Central memory CD8-positive, alpha-beta T cell (primary cell): ENCODE measurements around the gene SH2B3.

Experiments used
- ATAC-seq: fragments of 150-1000 bp; cut with Tn5 transposase; replicated peaks from 2 replicates; pipeline ENCODE4 v1.10.0; 2022; ENCODE audit warnings: mild to moderate bottlenecking, moderate FRiP score, moderate number of reproducible peaks; ENCODE audit not compliant: poor library complexity, severe bottlenecking; ENCODE audit errors: extremely low read depth
- DNase-seq, 2 donors: peaks; one replicate each; pipeline ENCODE4 v3.0.0; 2021; ENCODE audit warnings: low spot score in 2 of 2
- H3K27ac Mint-ChIP-seq: one replicate; pipeline ENCODE4 v1.8.0; 2022; ENCODE audit warnings: low read depth, mild to moderate bottlenecking, moderate library complexity, mixed read lengths
- H3K27me3 Mint-ChIP-seq: one replicate; pipeline ENCODE4 v1.8.0; 2022; ENCODE audit warnings: mixed read lengths
- H3K36me3 Mint-ChIP-seq: one replicate; pipeline ENCODE4 v1.8.0; 2022; ENCODE audit warnings: mild to moderate bottlenecking, moderate library complexity, mixed read lengths; ENCODE audit not compliant: insufficient read depth
- H3K4me1 Mint-ChIP-seq: one replicate; pipeline ENCODE4 v1.8.0; 2022; ENCODE audit warnings: mixed read lengths
- H3K4me3 Mint-ChIP-seq: one replicate; pipeline ENCODE4 v1.8.0; 2022; ENCODE audit warnings: mild to moderate bottlenecking, moderate library complexity, mixed read lengths
- H3K9me3 Mint-ChIP-seq: one replicate; pipeline ENCODE4 v1.8.0; 2022; ENCODE audit warnings: mixed read lengths

Gene SH2B3

DNA sequence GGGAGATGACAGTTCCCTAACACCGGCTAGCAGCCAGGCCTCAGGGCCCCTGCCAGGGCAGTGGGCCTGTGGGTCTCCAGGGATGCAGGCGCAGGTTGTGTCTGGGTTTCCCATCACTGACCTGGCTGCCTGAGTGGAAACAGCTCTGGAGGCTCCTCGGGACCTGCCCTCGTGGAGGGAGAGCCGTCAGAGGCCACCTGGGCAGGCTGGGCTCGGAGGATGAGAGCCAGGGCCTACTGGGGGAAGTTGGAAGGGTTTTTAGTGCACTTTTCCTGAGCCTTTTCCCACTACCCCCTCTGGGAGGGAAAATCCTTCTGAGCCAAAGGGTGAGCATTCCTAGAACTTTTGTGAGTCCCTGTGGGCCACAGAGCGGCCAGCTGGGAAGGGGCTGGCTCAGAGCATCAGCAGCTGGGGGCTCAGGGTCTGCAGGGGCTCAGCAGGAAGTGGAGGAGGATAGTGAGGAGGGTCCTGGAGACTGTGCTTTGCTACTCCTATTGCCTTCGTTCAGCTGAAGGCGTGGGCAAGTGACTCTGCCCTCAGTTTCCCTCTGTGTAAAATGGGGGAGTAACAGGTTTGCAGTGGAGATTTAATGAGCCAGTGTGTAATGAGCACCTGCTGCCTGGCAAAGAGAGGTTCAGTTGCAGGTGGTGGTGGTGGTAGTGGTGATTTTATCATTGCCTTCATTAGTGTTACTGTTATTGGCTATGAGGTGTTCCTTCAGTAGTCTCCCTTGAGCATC is 1.8 kb downstream of the SH2B3 start:
- ATAC-seq = no peak
- no peak for DNase-seq
- H3K27ac Mint-ChIP-seq = peak overlapping the region; percentile 88
- H3K4me1 Mint-ChIP-seq = peaks cover 79% of the 10 kb centered on the region
- H3K4me3 Mint-ChIP-seq = peak overlapping the region; percentile 76
- no peaks in the 10 kb centered on the region for H3K27me3 Mint-ChIP-seq
- H3K36me3 Mint-ChIP-seq = peaks cover 12% of the 10 kb centered on the region
- no peaks in the 10 kb centered on the region for H3K9me3 Mint-ChIP-seq

- H3K4me1 Mint-ChIP-seq = peaks cover 80% of the 10 kb centered on the region
- H3K4me3 Mint-ChIP-seq = peak overlapping the region; percentile 76
- H3K27me3 Mint-ChIP-seq = no peaks in the 10 kb centered on the region
- H3K36me3 Mint-ChIP-seq = peaks cover 15% of the 10 kb centered on the region
- H3K9me3 Mint-ChIP-seq = no peaks in the 10 kb centered on the region
- no peak for DNase-seq
- H3K27ac Mint-ChIP-seq = peak overlapping the region; percentile 88
- ATAC-seq = no peak
Observed at GRCh38 chr12:111408116-111408440, 2.4 kb downstream of the SH2B3 start.

GRCh38 chr12:111408686-111409402 is 3.1 kb downstream of the SH2B3 start:
- no peaks in the 10 kb centered on the region for H3K27me3 Mint-ChIP-seq
- DNase-seq (no peak), ATAC-seq (no peak)
- H3K36me3 Mint-ChIP-seq = peaks cover 15% of the 10 kb centered on the region
- H3K4me1 Mint-ChIP-seq = peaks cover 80% of the 10 kb centered on the region
- peak overlapping the region; percentile 76 for H3K4me3 Mint-ChIP-seq
- H3K9me3 Mint-ChIP-seq = no peaks in the 10 kb centered on the region
- H3K27ac Mint-ChIP-seq = peak overlapping the region; percentile 88

DNA sequence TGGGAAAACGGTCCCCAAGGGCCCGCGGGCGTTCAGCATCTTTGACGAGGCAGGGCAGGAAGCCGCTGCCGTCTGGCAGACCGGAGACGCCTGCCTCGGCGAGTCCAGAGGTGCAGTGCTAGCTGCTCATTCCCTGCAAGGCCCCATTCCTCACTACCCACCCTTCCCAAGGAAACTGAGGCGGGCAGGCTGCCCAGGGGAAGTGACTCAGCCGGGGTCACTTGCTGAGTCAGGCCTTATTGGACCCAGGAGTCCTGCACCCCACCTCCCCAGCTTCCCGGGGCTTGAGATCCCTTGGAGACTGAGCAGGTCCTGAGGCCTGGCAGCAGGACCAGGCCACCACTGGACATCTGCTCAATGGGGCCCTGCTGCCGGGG is 3.7 kb downstream of the SH2B3 start:
- Mint-ChIP-seq H3K36me3 (peaks cover 17% of the 10 kb centered on the region), H3K27me3 (no peaks in the 10 kb centered on the region), H3K9me3 (no peaks in the 10 kb centered on the region), H3K4me3 (peak overlapping the region; percentile 76), H3K4me1 (peaks cover 78% of the 10 kb centered on the region), H3K27ac (no peak overlapping the region)
- DNase-seq = no peak
- ATAC-seq = no peak

GRCh38 chr12:111409780-111410430 is 4.2 kb downstream of the SH2B3 start:
- Mint-ChIP-seq H3K4me1 (peaks cover 78% of the 10 kb centered on the region), H3K27me3 (no peaks in the 10 kb centered on the region), H3K4me3 (peak overlapping the region; percentile 76), H3K27ac (peak overlapping the region; percentile 89), H3K36me3 (peaks cover 21% of the 10 kb centered on the region), H3K9me3 (no peaks in the 10 kb centered on the region)
- ATAC-seq = no peak
- no peak for DNase-seq

DNA sequence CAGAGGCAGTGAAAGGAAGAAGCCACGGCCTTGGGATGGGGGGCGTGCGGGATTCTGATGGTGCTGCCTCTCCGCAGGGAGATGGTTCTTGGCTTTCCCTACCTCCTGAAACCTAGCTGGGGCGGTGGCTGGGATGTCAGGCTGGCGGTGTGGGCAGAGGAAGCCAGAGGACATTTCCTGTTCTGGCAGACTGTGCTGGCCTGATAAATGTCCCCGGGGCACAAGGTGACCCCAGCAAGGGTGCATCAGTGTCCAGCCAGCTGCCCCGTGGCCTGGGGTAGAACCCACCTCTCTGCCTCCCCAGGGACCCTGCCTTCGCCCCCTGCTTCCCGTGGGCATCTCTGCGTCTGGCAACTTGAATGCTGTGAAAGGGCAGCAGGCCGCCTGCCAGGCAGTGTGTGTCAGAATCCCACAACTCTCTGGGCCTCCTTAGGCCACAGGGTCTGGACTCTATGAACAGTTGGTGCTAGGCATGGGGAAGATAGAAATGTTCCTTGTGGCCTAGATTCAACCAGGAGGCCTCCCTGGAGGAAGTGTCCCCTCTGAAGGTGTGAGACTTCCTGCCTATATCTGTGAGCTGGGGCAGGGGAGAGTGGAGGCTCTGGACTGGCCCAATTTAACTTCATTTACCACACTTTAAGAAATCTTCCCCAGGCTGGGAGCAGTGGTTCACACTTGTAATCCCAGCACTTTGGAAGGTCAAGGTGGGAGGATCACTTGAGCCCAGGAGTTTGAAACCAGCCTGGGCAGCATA is 4.9 kb downstream of the SH2B3 start:
- Mint-ChIP-seq H3K27ac (peak overlapping the region; percentile 89), H3K9me3 (no peaks in the 10 kb centered on the region), H3K27me3 (no peaks in the 10 kb centered on the region), H3K36me3 (peaks cover 19% of the 10 kb centered on the region), H3K4me3 (peak overlapping the region; percentile 76), H3K4me1 (peaks cover 82% of the 10 kb centered on the region)
- DNase-seq (no peak), ATAC-seq (no peak)

GRCh38 chr12:111411185-111411764 is 5.6 kb downstream of the SH2B3 start:
- Mint-ChIP-seq H3K9me3 (no peaks in the 10 kb centered on the region), H3K27me3 (no peaks in the 10 kb centered on the region), H3K27ac (peak overlapping the region; percentile 87), H3K4me1 (peaks cover 82% of the 10 kb centered on the region), H3K4me3 (peak overlapping the region; percentile 76), H3K36me3 (peaks cover 21% of the 10 kb centered on the region)
- no peak for DNase-seq
- ATAC-seq = no peak

DNA sequence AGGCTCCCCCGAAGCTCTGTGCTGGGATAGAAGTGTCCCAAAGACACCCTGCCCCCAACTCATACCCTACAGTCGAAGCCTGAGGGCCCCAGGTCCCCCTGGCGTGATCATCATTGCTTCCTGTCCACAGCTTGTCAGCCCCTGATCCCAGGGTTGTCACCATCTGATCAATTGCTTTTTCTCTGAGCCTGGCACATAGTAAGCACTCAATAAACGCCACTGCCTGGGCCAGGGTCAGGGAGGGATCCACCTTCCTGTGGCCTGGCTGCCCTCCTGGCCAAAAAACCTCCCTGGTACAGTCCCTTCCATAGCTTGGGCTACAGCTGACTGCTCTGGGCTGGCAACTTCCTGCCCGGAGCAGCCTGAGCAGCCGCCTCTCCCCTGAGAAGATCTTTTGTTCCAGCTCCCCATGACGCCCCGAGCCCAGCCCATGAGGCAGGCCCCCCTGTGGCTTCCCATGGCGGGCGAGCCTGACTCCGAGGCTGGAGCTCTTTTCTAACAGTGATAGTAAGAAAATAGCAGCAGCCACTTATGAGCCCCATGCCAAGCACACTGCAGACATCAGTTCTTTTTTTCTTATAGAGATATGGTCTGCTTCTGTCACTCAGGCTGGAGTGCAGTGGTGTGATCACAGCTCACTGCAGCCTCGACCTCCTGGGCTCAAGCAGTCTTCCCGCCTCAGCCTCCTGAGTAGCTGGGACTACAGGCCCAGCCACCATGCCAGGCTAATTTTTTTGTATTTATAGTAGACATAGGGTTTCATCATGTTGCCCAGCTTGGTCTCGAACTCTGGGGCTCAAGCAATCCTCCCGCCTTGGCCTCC is 6.5 kb downstream of the SH2B3 start:
- Mint-ChIP-seq H3K4me3 (peak overlapping the region; percentile 50), H3K36me3 (peaks cover 20% of the 10 kb centered on the region), H3K27me3 (no peaks in the 10 kb centered on the region), H3K4me1 (peaks cover 77% of the 10 kb centered on the region), H3K9me3 (no peaks in the 10 kb centered on the region), H3K27ac (peak overlapping the region; percentile 87)
- ATAC-seq (peak; percentile 15), DNase-seq (no peak)

- peak overlapping the region; percentile 50 for H3K4me3 Mint-ChIP-seq
- DNase-seq (no peak), ATAC-seq (no peak)
- H3K9me3 Mint-ChIP-seq = no peaks in the 10 kb centered on the region
- no peaks in the 10 kb centered on the region for H3K27me3 Mint-ChIP-seq
- H3K36me3 Mint-ChIP-seq = peaks cover 20% of the 10 kb centered on the region
- H3K4me1 Mint-ChIP-seq = peaks cover 71% of the 10 kb centered on the region
- H3K27ac Mint-ChIP-seq = peak overlapping the region; percentile 87
Observed at GRCh38 chr12:111412830-111413441, 7.2 kb downstream of the SH2B3 start.

GRCh38 chr12:111413442-111414086 is 7.8 kb downstream of the SH2B3 start:
- Mint-ChIP-seq H3K4me1 (peaks cover 65% of the 10 kb centered on the region), H3K36me3 (peaks cover 20% of the 10 kb centered on the region), H3K27me3 (no peaks in the 10 kb centered on the region), H3K27ac (peak overlapping the region; percentile 87), H3K4me3 (peak overlapping the region; percentile 50), H3K9me3 (no peaks in the 10 kb centered on the region)
- DNase-seq (no peak), ATAC-seq (no peak)

GRCh38 chr12:111414711-111415252 is 9.1 kb downstream of the SH2B3 start:
- peaks cover 28% of the 10 kb centered on the region for H3K36me3 Mint-ChIP-seq
- no peak overlapping the region for H3K4me3 Mint-ChIP-seq
- H3K4me1 Mint-ChIP-seq = peaks cover 54% of the 10 kb centered on the region
- no peak for DNase-seq
- H3K27me3 Mint-ChIP-seq = no peaks in the 10 kb centered on the region
- peak overlapping the region; percentile 88 for H3K27ac Mint-ChIP-seq
- H3K9me3 Mint-ChIP-seq = no peaks in the 10 kb centered on the region
- no peak for ATAC-seq
